Activated gamma-delta T cell treated with anti-CD3 and anti-CD28 coated beads, Interleukin-2, amount 50 U/mL, for 16 hours (primary cell): ENCODE data around the gene SLC22A23.
"Not testable (repeated sequence)": the region's sequence is repeated elsewhere in the genome, so short reads cannot be mapped to it uniquely, and the experiment has no call there.

Source experiments
- DNase-seq: peaks from one replicate; pipeline ENCODE4 v3.0.0-alpha.2; 2020; ENCODE audit warnings: low read depth

SLC22A23 gene

GRCh38 chr6:3403238-3404173, 53.3 kb downstream of the SLC22A23 start:
- DNase-seq, result no peak

- no peak for DNase-seq
Observed at GRCh38 chr6:3402310-3403237, 54.3 kb downstream of the SLC22A23 start.

- DNase-seq, result no peak
Observed at GRCh38 chr6:3400162-3400561, 56.7 kb downstream of the SLC22A23 start.

- no peak for DNase-seq
Observed at GRCh38 chr6:3398755-3399696, 57.8 kb downstream of the SLC22A23 start.

GRCh38 chr6:3398165-3398562, 58.7 kb downstream of the SLC22A23 start:
- no peak for DNase-seq

GRCh38 chr6:3397229-3398164, 59.4 kb downstream of the SLC22A23 start:
- no peak for DNase-seq

- DNase-seq, result no peak
Observed at GRCh38 chr6:3396503-3397180, 60.2 kb downstream of the SLC22A23 start.

GRCh38 chr6:3394671-3395070, 62.2 kb downstream of the SLC22A23 start:
- DNase-seq, result no peak

- no peak for DNase-seq
Observed at GRCh38 chr6:3393836-3394202, 63.0 kb downstream of the SLC22A23 start.

- no peak for DNase-seq
Observed at GRCh38 chr6:3392930-3393835, 63.7 kb downstream of the SLC22A23 start.

GRCh38 chr6:3391902-3392458, 64.9 kb downstream of the SLC22A23 start:
- no peak for DNase-seq

- DNase-seq, result no peak
Observed at GRCh38 chr6:3390698-3391097, 66.2 kb downstream of the SLC22A23 start.

GRCh38 chr6:3389390-3390167, 67.3 kb downstream of the SLC22A23 start:
- no peak for DNase-seq

- DNase-seq, result no peak
Observed at GRCh38 chr6:3388786-3389185, 68.1 kb downstream of the SLC22A23 start.

- DNase-seq, result no peak
Observed at GRCh38 chr6:3386374-3386857, 70.4 kb downstream of the SLC22A23 start.

GRCh38 chr6:3385660-3386151, 71.1 kb downstream of the SLC22A23 start:
- no peak for DNase-seq

- not testable (repeated sequence) for DNase-seq
Observed at GRCh38 chr6:3385181-3385580, 71.7 kb downstream of the SLC22A23 start.
